HG03066 (cell line): ENCODE data around the gene THEM5.
"Not testable (repeated sequence)": the region's sequence is repeated elsewhere in the genome, so short reads cannot be mapped to it uniquely, and the experiment has no call there.

Experiments used
- ATAC-seq: cut with Tn5 transposase; IDR thresholded peaks from one replicate; pipeline ENCODE4 v1.9.1; 2021; ENCODE audit warnings: low read depth; ENCODE audit not compliant: unreplicated experiment

The THEM5 gene

DNA sequence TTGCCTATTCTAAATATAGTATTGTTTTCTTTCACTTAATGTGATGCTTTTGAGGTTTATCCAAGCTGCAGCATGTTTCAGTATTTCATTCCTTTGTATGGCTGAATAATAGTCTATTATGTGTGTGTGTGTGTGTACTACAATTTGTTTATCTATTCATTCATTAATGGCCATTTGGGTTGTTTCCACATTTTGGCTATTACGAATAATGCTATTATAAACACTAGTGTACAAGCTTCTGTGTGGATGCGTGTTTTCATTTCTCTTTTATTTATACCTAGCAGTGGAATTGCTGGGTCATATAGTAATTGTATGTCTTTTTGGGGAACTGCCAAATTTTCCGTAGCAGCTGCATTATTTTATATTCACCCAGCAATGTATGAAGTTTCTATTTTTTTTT, 15.0 kb upstream of the THEM5 start:
- no peak for ATAC-seq

DNA sequence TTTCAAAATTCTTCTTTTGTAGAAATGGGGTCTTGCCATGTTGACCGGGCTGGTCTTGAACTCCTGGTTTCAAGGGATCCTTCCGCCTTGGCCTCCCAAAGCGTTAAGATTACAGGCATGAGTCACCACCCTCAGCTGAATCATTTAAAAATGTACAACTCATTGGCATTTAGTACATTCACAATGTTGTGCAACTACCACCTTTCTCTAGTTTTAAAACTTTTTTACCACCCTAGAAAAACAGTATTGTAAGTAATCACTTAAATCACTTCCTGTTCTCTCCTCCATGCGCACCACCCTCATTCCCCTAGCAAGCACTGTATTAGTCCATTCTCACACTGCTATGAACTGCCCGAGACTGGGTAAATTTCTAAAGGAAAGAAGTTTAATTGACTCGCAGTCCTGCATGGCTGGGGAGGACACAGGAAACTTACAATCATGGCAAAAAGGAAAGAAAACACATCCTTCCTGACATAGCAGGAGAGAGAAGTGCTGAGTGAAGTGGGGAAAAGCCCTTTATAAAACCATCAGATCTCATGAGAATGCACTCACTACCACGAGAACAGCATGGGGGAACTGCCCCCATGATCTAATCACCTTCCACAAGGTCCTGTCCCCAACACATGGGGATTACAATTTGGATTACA, 14.4 kb upstream of the THEM5 start:
- no peak for ATAC-seq

DNA sequence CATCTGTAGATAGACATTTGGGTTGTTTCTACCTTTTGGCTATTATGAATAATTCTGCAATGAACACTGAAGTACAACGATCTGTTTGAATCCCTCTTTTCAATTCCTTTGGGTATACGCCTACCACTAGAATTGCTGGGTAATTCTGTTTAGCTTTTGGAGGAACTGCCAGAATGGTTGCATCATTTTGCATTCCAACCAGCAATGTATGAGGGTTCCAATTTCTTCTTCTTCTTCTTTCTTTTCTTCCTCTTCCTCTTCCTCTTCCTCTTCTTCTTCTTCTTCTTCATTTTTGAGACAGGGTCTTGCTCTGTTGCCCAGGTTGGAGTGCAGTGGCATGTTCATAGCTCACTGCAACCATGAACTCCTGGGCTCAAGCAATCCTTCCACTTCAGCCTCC, 13.8 kb upstream of the THEM5 start:
- no peak for ATAC-seq

DNA sequence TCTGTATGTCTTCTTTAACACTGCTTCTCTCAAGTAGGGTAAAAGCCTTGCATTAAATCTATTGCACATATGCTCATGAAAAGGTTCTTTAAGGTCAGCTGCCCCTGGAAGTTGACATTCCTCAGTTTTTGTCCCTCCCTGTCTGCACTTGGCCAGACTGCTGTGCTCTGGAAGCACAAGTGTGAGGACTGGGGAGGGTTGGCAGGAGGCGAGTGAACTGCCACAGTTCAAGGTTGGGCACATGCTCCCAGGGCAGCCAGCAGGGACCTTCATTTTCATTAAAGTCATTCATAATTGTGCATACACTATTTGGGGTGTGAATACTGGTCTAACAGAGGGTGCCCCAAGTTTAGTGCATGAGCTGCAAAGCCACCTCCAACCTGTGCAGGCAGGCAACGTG, 10.9 kb upstream of the THEM5 start:
- no peak for ATAC-seq

DNA sequence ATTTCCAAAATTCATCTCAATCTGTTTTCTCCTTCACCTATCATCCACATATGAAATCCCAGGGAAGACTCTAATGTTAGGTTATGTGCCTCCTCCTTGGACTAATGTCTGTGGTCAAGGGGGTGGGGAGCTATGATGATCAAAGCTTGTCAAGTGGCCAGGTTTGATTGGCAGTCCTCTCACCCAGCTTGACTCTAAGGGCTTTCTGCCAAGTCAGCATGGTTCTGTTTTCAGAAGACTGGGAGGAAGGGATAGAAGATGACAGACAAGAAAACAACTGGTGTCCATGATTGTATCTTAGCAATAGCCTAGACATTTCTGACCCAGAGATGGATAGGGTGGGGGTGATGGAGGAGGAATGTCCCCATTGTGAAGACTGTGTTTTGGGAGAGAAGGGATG, 9.1 kb upstream of the THEM5 start:
- ATAC-seq = no peak

DNA sequence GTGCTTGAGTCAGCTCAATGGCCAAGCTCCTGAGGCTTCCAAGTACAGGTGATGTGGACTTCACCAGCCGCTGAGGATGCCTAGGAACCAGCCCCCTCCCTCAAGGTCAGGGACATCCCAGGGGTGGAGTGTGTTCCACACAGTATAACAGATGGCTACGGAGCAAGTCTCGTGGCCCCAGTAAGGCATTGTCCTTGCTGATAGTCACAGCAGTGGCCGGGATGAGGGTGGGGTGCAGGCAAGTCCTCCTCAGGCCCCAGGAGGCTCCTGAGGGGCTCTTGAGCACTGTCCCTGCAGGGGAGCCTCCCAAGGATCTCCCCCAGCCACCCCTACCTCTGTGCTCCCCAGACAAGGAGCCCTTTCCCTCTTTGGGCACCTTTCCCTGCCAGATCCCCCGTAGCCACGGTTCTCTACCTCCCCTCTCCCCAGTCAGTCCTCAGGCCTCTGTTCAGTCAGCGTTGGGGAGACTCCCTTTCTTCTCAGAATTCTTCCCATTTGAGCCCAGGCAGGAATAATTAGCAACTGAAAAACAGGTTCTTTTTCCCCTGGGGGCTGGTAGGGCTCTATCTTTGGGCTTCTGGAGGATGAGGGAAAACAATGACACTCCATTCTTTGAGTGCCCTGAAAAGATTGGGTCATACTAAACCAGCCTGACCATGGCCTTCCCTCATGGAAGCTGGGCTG, 7.1 kb upstream of the THEM5 start:
- no peak for ATAC-seq

DNA sequence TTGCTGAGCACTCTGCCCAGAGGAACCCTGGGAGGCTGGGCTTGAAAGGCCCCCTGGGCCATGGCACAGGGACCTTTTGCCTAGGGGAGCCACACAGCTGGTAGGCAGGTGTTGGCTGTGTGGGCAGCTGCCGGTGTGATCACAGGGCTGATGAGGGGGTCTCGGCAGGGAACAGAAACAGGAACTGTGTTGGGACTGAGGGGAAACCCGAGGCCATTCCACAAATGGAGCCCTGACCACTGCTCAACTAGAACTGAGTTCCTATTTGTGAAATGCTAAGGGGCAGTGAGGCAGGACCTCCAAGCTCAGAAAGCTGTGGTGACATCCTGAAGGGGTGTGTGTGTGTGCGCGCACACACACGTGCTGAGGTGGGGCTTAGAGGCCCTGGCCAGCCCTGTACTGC, 6.4 kb upstream of the THEM5 start:
- no peak for ATAC-seq

DNA sequence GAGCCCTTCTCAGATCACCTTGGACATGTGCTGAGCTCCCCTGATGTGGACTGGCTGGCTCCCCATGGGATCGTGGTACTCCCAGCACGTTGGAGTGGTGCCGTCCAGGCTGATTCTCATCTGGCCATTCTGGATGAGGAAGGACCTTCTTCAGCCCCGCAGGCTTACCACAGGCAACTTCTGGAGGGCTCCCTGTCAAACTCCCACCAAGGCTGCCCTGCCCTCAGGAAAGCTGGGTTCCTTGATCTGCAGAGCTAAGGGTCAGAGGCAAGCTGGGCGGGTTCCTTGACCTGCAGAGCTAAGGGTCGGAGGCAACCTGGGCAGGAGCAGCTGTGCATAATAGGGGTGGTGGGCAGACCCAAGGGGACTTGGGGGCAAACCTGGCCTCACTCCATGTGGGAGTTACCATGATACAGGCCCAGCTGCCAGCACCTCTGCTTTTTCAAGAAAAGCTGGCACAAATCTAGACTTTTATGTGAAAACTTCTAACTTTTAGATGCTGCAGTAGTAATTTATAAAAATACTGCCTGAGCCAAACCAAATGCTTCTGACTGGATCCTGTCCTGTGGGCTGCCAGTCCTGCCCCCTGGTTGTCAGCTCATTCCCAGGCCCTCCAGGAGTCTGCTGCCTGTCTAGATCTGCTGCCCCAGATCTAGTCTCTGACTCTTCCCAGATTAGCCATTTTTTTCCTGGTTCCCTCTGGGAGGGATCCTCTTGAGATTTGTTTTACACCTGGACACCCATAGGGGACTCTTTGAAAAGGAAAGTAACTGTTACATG, 5.6 kb upstream of the THEM5 start:
- ATAC-seq = no peak

DNA sequence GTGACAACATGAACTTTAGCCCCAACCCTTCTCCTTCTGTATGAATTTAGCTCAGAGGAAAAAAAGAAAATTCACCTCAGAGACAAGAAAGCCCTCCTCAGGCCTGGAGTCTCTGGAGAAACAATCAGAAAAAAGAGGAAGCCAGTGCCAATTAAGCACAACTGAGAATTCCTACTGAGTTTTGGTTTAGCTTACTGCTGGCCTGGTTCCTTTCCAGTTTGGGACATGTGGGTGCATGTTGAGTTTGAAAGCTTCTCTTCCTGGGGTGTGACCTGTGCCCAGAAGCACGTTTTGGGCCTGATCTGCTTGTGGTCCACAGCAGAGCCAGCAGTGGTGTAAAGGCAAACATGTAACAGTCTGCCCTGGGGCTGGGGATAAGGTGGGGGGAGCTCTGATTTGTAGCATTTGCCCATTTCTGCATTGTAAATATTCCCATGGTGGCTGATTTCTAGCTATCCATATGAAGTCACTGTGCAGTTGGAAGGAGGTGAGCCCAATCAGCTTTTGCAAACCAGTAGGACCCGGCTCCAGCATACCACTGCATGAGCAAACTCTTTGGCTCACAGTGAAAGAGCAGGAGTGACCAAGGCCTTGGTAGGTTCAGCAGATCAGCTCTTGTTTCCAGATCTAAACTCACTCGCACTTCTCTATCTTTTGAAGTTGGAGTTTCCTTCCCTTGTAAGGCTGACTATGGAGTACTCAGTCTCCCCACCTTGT, 4.7 kb upstream of the THEM5 start:
- no peak for ATAC-seq

DNA sequence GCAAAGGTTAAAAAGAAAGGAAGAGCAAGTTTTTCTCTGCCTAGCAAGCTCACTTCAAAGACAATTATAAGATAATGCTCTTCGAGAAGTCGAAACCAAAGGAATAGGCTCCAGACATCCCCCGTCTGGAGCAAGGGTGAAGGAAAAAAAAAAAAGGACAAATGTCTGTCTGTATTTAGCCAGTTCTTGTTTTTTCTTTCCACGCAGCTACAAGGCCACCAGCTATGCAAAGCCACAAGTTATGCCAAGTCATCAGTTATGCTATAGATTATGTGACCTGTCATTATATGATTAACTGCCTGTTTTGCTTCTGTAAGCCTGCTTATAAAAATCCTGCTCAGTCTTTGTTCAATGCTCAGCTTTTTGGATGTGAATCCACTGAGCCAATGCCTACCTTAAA, 2.4 kb upstream of the THEM5 start:
- ATAC-seq = no peak

DNA sequence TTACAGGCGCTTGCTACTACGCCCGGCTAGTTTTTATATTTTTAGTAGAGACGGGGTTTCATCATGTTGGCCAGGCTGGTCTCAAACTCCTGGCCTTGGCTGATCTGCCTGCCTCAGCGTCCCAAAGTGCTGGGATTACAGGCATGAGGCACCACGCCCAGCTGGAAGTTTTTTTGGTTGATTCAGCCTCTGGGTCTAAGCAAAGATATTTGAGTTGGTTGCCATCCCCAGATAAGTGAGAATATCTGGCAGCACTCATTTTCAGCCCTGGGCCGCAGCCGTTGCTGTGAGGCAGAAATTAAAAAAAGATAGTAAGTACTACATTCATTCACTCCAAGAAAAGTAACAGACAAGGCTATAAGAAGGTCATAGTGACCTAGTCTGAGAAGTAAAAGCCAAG, 2.0 kb upstream of the THEM5 start:
- not testable (repeated sequence) for ATAC-seq

DNA sequence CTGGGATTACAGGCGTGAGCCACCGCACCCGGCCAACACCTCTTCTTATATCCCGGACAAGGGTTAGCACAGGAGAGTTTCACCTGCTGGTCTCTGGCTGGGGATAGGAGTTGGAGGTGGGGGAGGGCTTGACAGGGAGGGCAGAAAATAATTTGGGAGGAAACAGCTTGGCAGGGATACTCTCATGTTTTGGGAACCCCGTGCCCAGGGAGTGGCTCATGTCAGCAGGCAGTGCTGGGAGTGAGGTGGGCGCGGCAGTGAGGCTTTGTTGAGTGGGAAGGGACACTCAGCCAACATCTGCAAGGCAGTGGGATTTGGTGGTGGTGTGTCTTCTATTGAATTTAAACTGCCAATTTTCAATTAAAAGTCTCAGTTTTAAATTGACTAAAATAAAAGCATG, 1.1 kb upstream of the THEM5 start:
- ATAC-seq = no peak

DNA sequence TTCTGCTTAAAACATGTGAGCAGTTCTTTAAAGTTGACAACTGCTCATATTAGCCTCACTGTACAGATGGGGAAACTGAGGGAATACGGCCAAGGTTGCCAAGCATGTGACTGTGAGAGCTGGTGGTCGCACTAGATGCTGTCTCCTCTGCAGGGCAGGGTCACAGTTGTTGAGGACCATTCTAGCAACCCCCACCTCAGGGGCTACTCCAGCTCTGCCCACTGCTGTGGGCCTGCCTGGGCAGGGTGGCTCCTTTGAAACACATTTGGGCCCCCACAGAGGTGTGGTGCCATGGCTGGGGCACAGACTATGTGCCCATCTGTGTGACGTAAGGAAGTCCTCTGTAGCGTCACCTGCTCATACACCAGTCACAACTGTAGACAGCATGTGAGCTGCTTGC, 779 bp downstream of the THEM5 start:
- no peak for ATAC-seq

DNA sequence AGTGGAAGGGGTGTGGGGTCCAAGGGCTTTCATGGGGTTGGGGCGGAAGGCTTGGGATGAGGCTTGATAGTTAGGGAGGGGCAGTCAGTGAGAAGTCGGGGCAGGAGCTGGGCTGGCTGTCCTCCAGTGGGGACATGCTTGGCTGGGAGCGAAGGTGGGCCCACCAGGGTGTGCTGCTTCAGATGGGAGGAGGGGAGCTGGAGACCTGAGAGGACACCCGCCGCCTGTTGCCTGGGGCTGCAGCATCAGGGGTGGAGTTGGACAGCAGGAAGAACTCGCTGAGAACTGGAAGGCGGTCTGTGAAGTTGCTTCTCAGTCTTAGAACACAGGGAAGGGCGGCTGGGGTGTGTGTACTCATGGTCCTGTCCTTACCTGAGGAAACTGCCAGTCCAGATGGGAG, 1.6 kb downstream of the THEM5 start:
- ATAC-seq = no peak

DNA sequence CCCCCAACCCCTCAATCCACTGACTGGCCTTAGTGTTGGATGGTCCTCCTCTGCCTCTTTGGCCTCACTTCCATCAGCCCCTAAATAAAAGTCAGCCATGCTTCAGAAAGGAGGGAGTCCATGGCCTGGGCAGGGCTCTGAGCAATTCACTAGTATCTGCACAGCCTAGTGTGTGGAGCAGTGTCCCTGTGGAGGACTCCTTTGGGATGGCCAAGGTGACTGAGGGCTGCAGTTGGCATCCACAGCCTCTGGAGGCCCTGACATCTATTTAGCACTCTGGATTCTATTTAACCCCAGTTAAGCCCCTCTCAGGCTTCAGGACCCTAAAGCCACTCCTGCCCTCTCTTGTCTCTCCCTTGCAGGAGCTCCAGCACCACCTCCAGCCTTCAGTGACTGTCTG, 3.6 kb downstream of the THEM5 start:
- ATAC-seq = no peak

DNA sequence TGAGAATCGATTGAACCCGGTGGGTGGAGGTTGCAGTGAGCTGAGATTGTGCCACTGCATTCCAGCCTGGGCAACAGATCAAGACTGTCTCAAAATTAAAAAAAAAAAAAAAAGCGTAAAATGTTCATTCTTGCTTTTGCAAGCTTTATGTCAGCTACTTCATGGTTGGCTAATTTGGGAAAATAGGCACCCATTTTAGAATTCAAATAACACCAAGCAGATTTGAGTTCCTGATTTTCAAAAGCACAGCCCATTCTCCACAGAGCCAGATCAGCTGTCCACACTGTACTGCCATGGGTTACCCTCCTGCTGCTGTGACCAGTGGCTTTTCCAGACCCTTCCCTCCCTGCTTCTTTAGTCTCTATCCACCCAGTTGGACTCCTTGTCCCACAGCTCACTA, 4.4 kb downstream of the THEM5 start:
- ATAC-seq = no peak

DNA sequence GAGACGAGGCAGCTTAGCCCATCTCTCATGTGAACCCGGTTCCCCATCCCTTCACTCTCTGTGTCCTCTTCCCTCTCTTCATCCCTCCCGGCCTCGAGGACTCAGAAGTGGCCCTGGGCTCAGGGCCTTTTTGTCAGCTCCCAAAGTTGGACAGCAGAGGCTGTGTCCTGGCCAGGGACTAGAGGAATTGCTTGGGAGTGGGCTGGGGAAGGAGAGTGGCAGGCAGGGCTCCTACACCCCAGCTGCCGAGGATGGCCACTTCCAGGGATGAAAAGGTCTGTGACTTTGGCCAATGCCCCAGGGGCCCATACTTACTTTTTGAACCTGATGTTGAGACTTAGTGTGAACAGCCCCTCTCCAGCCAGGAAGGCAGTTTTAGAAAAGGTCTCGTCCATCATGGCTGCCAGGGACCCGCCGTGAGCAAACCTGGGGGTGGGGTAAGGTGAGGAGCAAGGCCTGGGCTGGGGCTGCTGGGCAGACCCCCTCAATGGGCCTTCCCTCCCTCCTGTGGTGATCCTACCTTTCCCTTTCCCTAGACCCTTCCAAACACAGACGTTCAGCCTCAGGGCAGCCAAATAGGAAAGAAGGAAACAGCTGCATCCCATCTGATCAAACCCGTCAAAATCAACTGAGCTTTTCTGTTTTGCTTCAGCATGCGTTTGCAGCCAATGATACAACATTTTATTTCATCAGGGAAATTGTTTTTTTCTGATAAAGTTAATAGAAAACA, 5.5 kb downstream of the THEM5 start:
- ATAC-seq = no peak

DNA sequence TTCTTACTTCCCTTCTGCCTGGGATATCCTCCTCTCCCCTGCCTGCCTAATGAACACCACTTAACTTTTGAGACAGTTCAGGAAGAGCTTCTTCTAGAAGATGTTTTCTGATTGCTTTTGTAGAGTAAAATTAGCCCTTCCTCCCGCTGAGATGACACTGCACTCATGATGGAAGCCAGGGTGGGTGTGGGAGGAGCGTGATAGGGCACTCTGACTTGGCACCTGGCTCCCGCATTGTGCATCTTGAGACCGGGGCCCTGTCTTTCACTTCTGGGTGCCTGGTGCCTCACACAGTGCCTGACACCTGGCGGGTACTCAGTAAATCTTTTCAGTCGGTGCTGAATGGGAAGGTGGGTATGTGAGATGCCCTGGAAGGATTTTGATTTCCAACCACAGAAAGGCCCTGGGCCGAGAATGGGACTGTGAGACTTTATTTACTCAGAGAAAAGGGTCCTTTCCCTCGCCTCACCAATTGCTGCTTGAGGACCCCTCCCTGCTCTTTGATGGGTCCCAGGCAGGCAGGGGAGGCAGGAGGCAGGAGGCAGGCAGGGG, 6.8 kb downstream of the THEM5 start:
- ATAC-seq = no peak

DNA sequence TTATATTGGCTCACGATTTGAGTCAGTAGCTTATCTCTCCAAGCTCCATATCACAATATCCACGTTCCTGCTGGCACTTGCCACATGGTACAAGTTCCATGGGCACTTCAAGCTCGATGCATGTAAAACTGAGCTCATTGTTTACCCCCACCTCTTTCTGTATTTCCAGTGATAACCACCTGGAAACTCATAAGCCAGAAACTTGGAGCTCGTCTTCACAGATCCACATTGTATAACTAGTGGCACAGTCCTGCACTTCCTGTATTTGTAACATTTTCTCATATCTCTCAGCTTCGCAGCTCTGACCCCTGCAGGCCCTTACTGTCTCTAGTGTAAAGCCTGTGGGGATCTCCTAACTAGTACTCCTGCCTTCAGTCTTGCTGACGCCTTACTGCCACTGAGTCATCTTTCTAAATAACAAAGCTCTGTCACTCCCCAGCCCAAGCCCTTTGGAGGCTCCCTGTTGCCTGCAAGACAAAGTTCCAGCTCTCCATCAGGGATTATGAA, 7.4 kb downstream of the THEM5 start:
- no peak for ATAC-seq

DNA sequence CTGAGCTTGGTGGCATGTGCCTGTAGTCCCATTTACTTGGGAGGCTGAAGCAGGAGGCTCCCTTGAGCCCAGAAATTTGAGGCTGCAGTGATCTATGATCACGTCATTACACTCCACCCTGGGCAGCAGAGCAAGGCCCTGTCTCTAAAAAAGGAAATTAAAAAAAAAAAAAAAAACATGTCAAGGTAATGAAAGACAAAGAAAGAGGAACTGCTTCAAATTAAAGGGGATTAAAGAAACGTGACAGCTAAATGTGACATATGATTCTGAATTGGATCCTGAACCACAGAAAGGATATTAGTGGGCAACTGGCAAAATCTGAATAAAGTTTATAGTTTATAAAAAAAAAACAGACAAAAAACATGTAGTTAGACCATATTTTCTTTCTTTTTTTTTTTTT, 10.1 kb downstream of the THEM5 start:
- ATAC-seq = no peak
